OCI-LY7 (cell line): ENCODE data around the gene CYP2B6. TPM values are rescaled to one million over a fixed set of nuclear protein-coding genes. Genes with fewer than 3 reads are reported as not detected.
"Not testable (repeated sequence)": the region's sequence is repeated elsewhere in the genome, so short reads cannot be mapped to it uniquely, and the experiment has no call there.

Experiments
- BruUV-seq: library from RNA; stranded (reverse); fragments of 400-500 nt; replicated peaks from 2 replicates; lab custom pipeline; 2021; lab: Mats Ljungman, UMichigan
- CTCF ChIA-PET: fragments of 300-600 bp; sonication (Branson Sonifier 250); formaldehyde crosslinking; loops from one replicate; lab custom pipeline; 2022; ENCODE audit warnings: antibody characterized with exemption; ENCODE audit not compliant: unreplicated experiment; lab: Charles Lee
- POLR2A ChIA-PET: fragments of 300-600 bp; sonication (Branson Sonifier 250); formaldehyde crosslinking; loops from one replicate; lab custom pipeline; 2022; ENCODE audit warnings: antibody characterized with exemption; lab: Charles Lee
- DNase-seq: peaks from one replicate; pipeline ENCODE4 v3.0.0-alpha.2; 2015; ENCODE audit warnings: low spot score
- H2AFZ ChIP-seq: fragments of 200-600 bp; sonication (generic), shearing (Covaris generic); 2 replicates; pipeline ENCODE4 v1.6.1; 2014; ENCODE audit warnings: mild to moderate bottlenecking, antibody characterized with exemption, low read length, moderate library complexity
- H3K27ac ChIP-seq: fragments of 200-600 bp; sonication (generic); 2 replicates; pipeline ENCODE4 v1.5.1; 2014; ENCODE audit warnings: mixed run types, low read depth, mild to moderate bottlenecking, moderate library complexity, low read length, inconsistent platforms; ENCODE audit not compliant: poor library complexity, severe bottlenecking
- H3K36me3 ChIP-seq: fragments of 200-600 bp; sonication (generic); 2 replicates; pipeline ENCODE4 v1.6.1; 2014; ENCODE audit warnings: mild to moderate bottlenecking, antibody characterized with exemption, low read length, moderate library complexity, mixed read lengths; ENCODE audit not compliant: insufficient read depth
- H3K4me1 ChIP-seq: fragments of 200-600 bp; sonication (generic); 2 replicates; pipeline ENCODE4 v1.5.1; 2014; ENCODE audit warnings: mild to moderate bottlenecking, low read length; ENCODE audit not compliant: insufficient read depth, poor library complexity, severe bottlenecking
- H3K4me2 ChIP-seq: fragments of 200-600 bp; sonication (generic); 2 replicates; pipeline ENCODE4 v1.6.1; 2014; ENCODE audit warnings: mild to moderate bottlenecking, low read length
- H3K4me3 ChIP-seq: fragments of 200-600 bp; sonication (generic); 2 replicates; pipeline ENCODE4 v1.5.1; 2014; ENCODE audit warnings: mild to moderate bottlenecking, low read depth, low read length; ENCODE audit not compliant: poor library complexity, severe bottlenecking
- H3K79me2 ChIP-seq: fragments of 200-600 bp; sonication (generic); 2 replicates; pipeline ENCODE4 v1.6.1; 2016; ENCODE audit warnings: low read depth, mild to moderate bottlenecking, low read length, moderate library complexity, mixed read lengths; ENCODE audit not compliant: insufficient read depth
- H3K9me2 ChIP-seq: fragments of 200-600 bp; sonication (generic); 2 replicates; pipeline ENCODE4 v1.6.1; 2016; ENCODE audit warnings: mild to moderate bottlenecking, low read length, mixed read lengths; ENCODE audit not compliant: insufficient read depth
- H3K9me3 ChIP-seq: fragments of 200-600 bp; sonication (generic); 2 replicates; pipeline ENCODE4 v1.6.1; 2014; ENCODE audit warnings: mild to moderate bottlenecking, mixed run types, low read length, mixed read lengths
- H4K20me1 ChIP-seq: fragments of 200-600 bp; sonication (generic); 2 replicates; pipeline ENCODE4 v1.6.1; 2014; ENCODE audit warnings: mild to moderate bottlenecking, antibody characterized with exemption, low read length, moderate library complexity, mixed read lengths; ENCODE audit not compliant: insufficient read depth
- EZH2phosphoT487 ChIP-seq: fragments of 200-600 bp; sonication (generic); IDR thresholded peaks from 2 replicates; pipeline ENCODE4 v1.6.1; 2018; ENCODE audit warnings: low read depth, borderline replicate concordance, mild to moderate bottlenecking, mixed run types, antibody characterized with exemption, low read length, moderate library complexity, mixed read lengths
- intact Hi-C: fragments of 100-400 bp; cut with micrococcal nuclease; formaldehyde crosslinking; loops from one replicate; pipeline ENCODE4 v1.10.0; 2022; ENCODE audit not compliant: unreplicated experiment
- total RNA-seq, 2 experiments: library from RNA; depleted of rRNA in 1 of 2; stranded (reverse); fragments of >200 nt in 1 of 2; shearing (Covaris generic) in 1 of 2; gene quantifications; 2 replicates each; pipeline ENCODE4 v1.2.3, GENCODE V29; 2014 to 2022
- TF ChIP-seq, protein P1 (sequence below): fragments of 200-600 bp; sonication (generic); conservative IDR thresholded peaks from 2 replicates; pipeline ENCODE4 v1.5.1; 2014; ENCODE audit warnings: mild to moderate bottlenecking, antibody characterized with exemption, low read length, moderate library complexity, mixed read lengths

The CYP2B6 gene
- total RNA-seq, 2 experiments from 2014 or later, result not detected

GRCh38 chr19:40968065-40968464 lies 23.0 kb upstream of the CYP2B6 start:
- H3K4me1 ChIP-seq, intact Hi-C loops, H3K79me2 ChIP-seq, H3K4me2 ChIP-seq, POLR2A ChIA-PET, BruUV-seq, CTCF ChIA-PET, H4K20me1 ChIP-seq, H3K9me3 ChIP-seq, H3K36me3 ChIP-seq, H3K27ac ChIP-seq, H3K4me3 ChIP-seq, H3K9me2 ChIP-seq, DNase-seq, H2AFZ ChIP-seq: not testable (repeated sequence)

DNA sequence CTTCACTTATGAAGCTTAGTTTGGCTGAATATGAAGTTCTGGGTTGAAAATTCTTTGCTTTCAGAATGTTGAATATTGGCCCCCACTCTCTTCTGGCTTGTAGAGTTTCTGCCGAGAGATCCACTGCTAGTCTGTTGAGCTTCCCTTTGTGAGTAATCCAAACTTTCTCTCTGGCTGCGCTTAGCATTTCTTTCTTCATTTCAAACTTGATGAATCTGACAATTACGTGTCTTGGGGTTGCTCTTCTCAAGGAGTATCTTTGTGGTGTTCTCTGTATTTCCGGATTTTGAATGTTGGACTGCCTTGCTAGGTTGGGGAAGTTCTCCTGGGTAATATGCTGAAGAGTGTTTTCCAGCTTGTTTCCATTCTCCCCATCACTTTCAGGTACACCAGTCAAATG lies 21.4 kb upstream of the CYP2B6 start:
- CTCF ChIA-PET, H4K20me1 ChIP-seq, POLR2A ChIA-PET, H3K27ac ChIP-seq, H3K79me2 ChIP-seq, BruUV-seq, H3K4me3 ChIP-seq, H3K9me2 ChIP-seq, H3K4me2 ChIP-seq, H2AFZ ChIP-seq, H3K4me1 ChIP-seq, H3K9me3 ChIP-seq, DNase-seq, H3K36me3 ChIP-seq: not testable (repeated sequence)
- intact Hi-C loops, result loop anchor here (5.0 kb wide), 2 partner anchors 293 to 307 kb away; partner anchors contain the start of gene HNRNPUL1

- H4K20me1 ChIP-seq, DNase-seq, BruUV-seq, H3K4me3 ChIP-seq, CTCF ChIA-PET, H3K4me1 ChIP-seq, H3K27ac ChIP-seq, H3K9me3 ChIP-seq, H3K4me2 ChIP-seq, H2AFZ ChIP-seq, H3K36me3 ChIP-seq, H3K79me2 ChIP-seq, POLR2A ChIA-PET, H3K9me2 ChIP-seq: not testable (repeated sequence)
- intact Hi-C loops, result loop anchor here (5.0 kb wide), 2 partner anchors 292 to 308 kb away; partner anchors contain the start of gene HNRNPUL1
These were observed 20.4 kb upstream of the CYP2B6 start for GRCh38 chr19:40970396-40971345.

DNA sequence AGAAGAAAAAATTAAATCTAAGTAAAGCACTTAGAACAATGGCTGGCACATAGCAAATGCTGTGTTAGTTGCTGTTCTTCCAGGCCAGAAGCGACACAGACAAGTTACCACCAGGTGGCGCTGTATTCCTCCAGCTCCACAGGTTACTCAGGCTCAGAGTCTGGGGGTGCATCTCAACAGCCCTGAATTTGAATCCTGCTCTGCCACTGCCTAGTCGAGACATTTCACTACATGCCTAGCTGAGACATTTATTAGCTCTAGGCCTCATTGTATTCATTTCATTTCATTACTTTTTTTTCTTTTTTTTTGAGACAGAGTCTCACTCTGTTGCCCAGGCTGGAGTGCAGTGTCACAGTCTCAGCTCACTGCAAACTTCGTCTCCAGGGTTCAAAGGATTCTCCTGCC lies 16.4 kb upstream of the CYP2B6 start:
- ChIA-PET CTCF (no interaction called here), POLR2A (interaction anchor here (0.6 to 0.7 kb wide), 2 partner anchors 11 to 28 kb away, joined by 3 read pairs; no protein-coding TSS in a partner anchor)
- Histone ChIP-seq H3K4me1 (no peaks in the 10 kb centered on the region), H3K79me2 (no peaks in the 10 kb centered on the region), H2AFZ (no peak overlapping the region), H3K9me3 (no peaks in the 10 kb centered on the region), H4K20me1 (no peaks in the 10 kb centered on the region), H3K4me2 (no peak overlapping the region), H3K4me3 (no peak overlapping the region), H3K36me3 (no peaks in the 10 kb centered on the region), H3K9me2 (no peaks in the 10 kb centered on the region), H3K27ac (no peak overlapping the region)
- TF ChIP-seq, protein P1, sequence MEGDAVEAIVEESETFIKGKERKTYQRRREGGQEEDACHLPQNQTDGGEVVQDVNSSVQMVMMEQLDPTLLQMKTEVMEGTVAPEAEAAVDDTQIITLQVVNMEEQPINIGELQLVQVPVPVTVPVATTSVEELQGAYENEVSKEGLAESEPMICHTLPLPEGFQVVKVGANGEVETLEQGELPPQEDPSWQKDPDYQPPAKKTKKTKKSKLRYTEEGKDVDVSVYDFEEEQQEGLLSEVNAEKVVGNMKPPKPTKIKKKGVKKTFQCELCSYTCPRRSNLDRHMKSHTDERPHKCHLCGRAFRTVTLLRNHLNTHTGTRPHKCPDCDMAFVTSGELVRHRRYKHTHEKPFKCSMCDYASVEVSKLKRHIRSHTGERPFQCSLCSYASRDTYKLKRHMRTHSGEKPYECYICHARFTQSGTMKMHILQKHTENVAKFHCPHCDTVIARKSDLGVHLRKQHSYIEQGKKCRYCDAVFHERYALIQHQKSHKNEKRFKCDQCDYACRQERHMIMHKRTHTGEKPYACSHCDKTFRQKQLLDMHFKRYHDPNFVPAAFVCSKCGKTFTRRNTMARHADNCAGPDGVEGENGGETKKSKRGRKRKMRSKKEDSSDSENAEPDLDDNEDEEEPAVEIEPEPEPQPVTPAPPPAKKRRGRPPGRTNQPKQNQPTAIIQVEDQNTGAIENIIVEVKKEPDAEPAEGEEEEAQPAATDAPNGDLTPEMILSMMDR, result peak; percentile 86
- no peak for TF ChIP-seq EZH2phosphoT487
- DNase-seq, result peak; percentile 75
- BruUV-seq, result no TSS peak
- intact Hi-C loops, result loop anchor here (1.0 to 5.0 kb wide), 3 partner anchors 170 to 312 kb away; partner anchors contain the start of gene HNRNPUL1
